Uterus (tissue), 4 donors: ENCODE data around the gene CNN2. TPM values are rescaled to one million over a fixed set of nuclear protein-coding genes. Genes with fewer than 3 reads are reported as not detected.

Source experiments
- DNase-seq, 2 donors: peaks; one replicate each; pipeline ENCODE4 v3.0.0-alpha.2; 2019 to 2020
- H3K27ac ChIP-seq, 2 donors: fragments of 200-600 bp; sonication (generic); 1 replicate in 1 of 2; 2 replicates in 1 of 2; pipeline ENCODE4 v1.5.1; 2016 to 2018
- H3K27me3 ChIP-seq, 2 donors: fragments of 200-600 bp; sonication (generic); one replicate each; pipeline ENCODE4 v1.5.1; 2018 to 2019; ENCODE audit warnings: control low read depth in 1 of 2
- H3K36me3 ChIP-seq, 2 donors: fragments of 200-600 bp; sonication (generic); one replicate each; pipeline ENCODE4 v1.5.1; 2019; ENCODE audit warnings: control low read depth in 1 of 2
- H3K4me1 ChIP-seq, 2 donors: fragments of 200-600 bp; sonication (generic); one replicate each; pipeline ENCODE4 v1.5.1; 2018 to 2019; ENCODE audit warnings: control low read depth in 1 of 2
- H3K4me3 ChIP-seq, 2 donors: fragments of 200-600 bp; sonication (generic); 1 replicate in 1 of 2; 2 replicates in 1 of 2; pipeline ENCODE4 v1.5.1; 2018 to 2019; ENCODE audit warnings: mild to moderate bottlenecking in 1 of 2
- H3K9me3 ChIP-seq, 2 donors: fragments of 200-600 bp; sonication (generic); one replicate each; pipeline ENCODE4 v1.5.1; 2019; ENCODE audit warnings: control low read depth in 1 of 2
- CTCF ChIP-seq, 4 experiments: fragments of 200-600 bp in 2 of 4; fragments of 450-650 bp in 2 of 4; sonication (generic) in 2 of 4; IDR thresholded peaks; one replicate each; pipeline ENCODE4 v1.5.1; 2016 to 2019; ENCODE audit warnings: antibody characterized with exemption in 4 of 4, mild to moderate bottlenecking in 2 of 4, moderate library complexity in 1 of 4
- POLR2A ChIP-seq, 2 donors: fragments of 450-650 bp; IDR thresholded peaks; one replicate each; pipeline ENCODE4 v1.6.1; 2016; ENCODE audit warnings: antibody characterized with exemption in 2 of 2, mild to moderate bottlenecking in 1 of 2, moderate library complexity in 1 of 2
- intact Hi-C: fragments of 100-400 bp; cut with DNase I; formaldehyde crosslinking; loops from one replicate; pipeline ENCODE4 v1.15.1; 2023; ENCODE audit warnings: low total_unique reads
- small RNA-seq: library from RNA; depleted of rRNA; stranded (forward); fragments of <200 nt; gene quantifications from one replicate; pipeline ENCODE3, GENCODE V24; 2016
- total RNA-seq, 4 donors: library from RNA; depleted of rRNA in 3 of 4; stranded (reverse); fragments of >200 nt in 3 of 4; gene quantifications; one replicate each; pipeline versions ENCODE4 v1.1.0 to v1.2.4, GENCODE V29; 2014 to 2023
- donor health status: DM: yes; HTN: yes; CAD: no.

Gene CNN2
- total RNA-seq, 4 donors from 2014 or later: 14.3 to 186 (median 88.5) TPM

- H3K27ac ChIP-seq: no peak overlapping the region
Measured at GRCh38 chr19:1087813-1088415, 61.5 kb downstream of the CNN2 start.

GRCh38 chr19:1088416-1089010 is 62.1 kb downstream of the CNN2 start:
- Histone ChIP-seq H3K27me3 (no peaks in the 10 kb centered on the region), H3K36me3 (no peaks in the 10 kb centered on the region), H3K4me1 (peaks cover 0 to under 1% of the 10 kb centered on the region in 2 donors), H3K4me3 (no peak overlapping the region), H3K9me3 (no peaks in the 10 kb centered on the region), H3K27ac (no peak overlapping the region)
- TF ChIP-seq POLR2A (IDR thresholded peaks at IDR 0.05) (no peak), CTCF (IDR thresholded peaks at IDR 0.05) (no peak)
- intact Hi-C loops: loop anchor here (10.0 kb wide), 1 partner anchor 54 kb away; no protein-coding TSS in a partner anchor
- no peak for DNase-seq

More at GRCh38 chr19:1087813-1088415, 61.5 kb downstream of the CNN2 start:
- intact Hi-C loops: loop anchor here (10.0 kb wide), 1 partner anchor 53 kb away; no protein-coding TSS in a partner anchor
- no peaks in the 10 kb centered on the region for H3K36me3 ChIP-seq
- TF ChIP-seq CTCF (IDR thresholded peaks at IDR 0.05): no peak
- TF ChIP-seq POLR2A (IDR thresholded peaks at IDR 0.05): no peak
- no peak overlapping the region for H3K4me3 ChIP-seq
- H3K9me3 ChIP-seq: no peaks in the 10 kb centered on the region
- no peaks in the 10 kb centered on the region for H3K27me3 ChIP-seq
- DNase-seq: no peak
- H3K4me1 ChIP-seq: peaks cover 0 to under 1% of the 10 kb centered on the region in 2 donors

Small RNA genes lying within 50 kb of the gene (small RNA-seq; reads per million reads assigned to genes)
- not detected for gene RNU6-2

Other genes starting within 250 kb of the CNN2 start
- 100 to 1,000 TPM in 2 of 4 donors, 10 to 100 TPM in 2; 45.0 to 278 (median 106) TPM for gene PTBP1, start 229.2 kb upstream of the CNN2 start, total RNA-seq
- 1 to 10 TPM in 1 of 4 donors, not detected in 3; 3.4 TPM for gene PLPPR3, start 204.7 kb upstream of the CNN2 start, total RNA-seq
- 1 to 10 TPM in 1 of 4 donors, under 1 TPM in 1, not detected in 2; 0.85 to 2.6 TPM for gene AZU1, start 198.8 kb upstream of the CNN2 start, total RNA-seq
- gene PRTN3, start 185.6 kb upstream of the CNN2 start, total RNA-seq: 1 to 10 TPM in 1 of 4 donors, not detected in 3; 2.9 TPM
- 1 to 10 TPM in 1 of 4 donors, not detected in 3; 3.4 TPM for gene ELANE, start 174.3 kb upstream of the CNN2 start, total RNA-seq
- 100 to 1,000 TPM in 1 of 4 donors, 10 to 100 TPM in 1, 1 to 10 TPM in 2; 3.2 to 233 (median 50.2) TPM for gene CFD, start 166.9 kb upstream of the CNN2 start, total RNA-seq
- 10 to 100 TPM; 12.0 to 69.1 (median 43.1) TPM for gene MED16, start 133.4 kb upstream of the CNN2 start, total RNA-seq
- not detected for gene RNU6-9, start 133.1 kb upstream of the CNN2 start, total RNA-seq
- 10 to 100 TPM in 3 of 4 donors, 1 to 10 TPM in 1; 5.3 to 38.2 (median 21.2) TPM for gene R3HDM4, start 113.4 kb upstream of the CNN2 start, total RNA-seq
- under 1 TPM in 1 of 4 donors, not detected in 3; 0.14 TPM for gene KISS1R, start 109.3 kb upstream of the CNN2 start, total RNA-seq
- gene ARID3A, start 100.6 kb upstream of the CNN2 start, total RNA-seq: 10 to 100 TPM in 1 of 4 donors, 1 to 10 TPM in 3; 1.3 to 22.0 (median 3.8) TPM
- gene WDR18, start 42.3 kb upstream of the CNN2 start, total RNA-seq: 10 to 100 TPM; 13.6 to 34.9 (median 17.3) TPM
- gene GRIN3B, start 26.2 kb upstream of the CNN2 start, total RNA-seq: under 1 TPM in 1 of 4 donors, not detected in 3; 0.48 TPM
- 100 to 1,000 TPM in 1 of 4 donors, 10 to 100 TPM in 3; 47.4 to 164 (median 56.9) TPM for gene TMEM259, start 5.5 kb upstream of the CNN2 start, total RNA-seq
- gene RNU6-2, start 5.1 kb upstream of the CNN2 start, total RNA-seq: not detected
- 10 to 100 TPM in 1 of 4 donors, 1 to 10 TPM in 2, under 1 TPM in 1; 0.59 to 10.4 (median 2.7) TPM for gene ABCA7, start 13.5 kb downstream of the CNN2 start, total RNA-seq
- gene ARHGAP45, start 40.6 kb downstream of the CNN2 start, total RNA-seq: 100 to 1,000 TPM in 1 of 4 donors, 1 to 10 TPM in 3; 4.1 to 154 (median 8.6) TPM
- gene POLR2E, start 68.8 kb downstream of the CNN2 start, total RNA-seq: 100 to 1,000 TPM in 1 of 4 donors, 10 to 100 TPM in 3; 13.6 to 112 (median 59.8) TPM
- 100 to 1,000 TPM in 3 of 4 donors, 10 to 100 TPM in 1; 68.2 to 357 (median 163) TPM for gene GPX4, start 77.4 kb downstream of the CNN2 start, total RNA-seq
- 100 to 1,000 TPM in 1 of 4 donors, 10 to 100 TPM in 1, 1 to 10 TPM in 2; 4.4 to 107 (median 10.7) TPM for gene SBNO2, start 147.7 kb downstream of the CNN2 start, total RNA-seq
- 10 to 100 TPM; 17.4 to 62.8 (median 43.3) TPM for gene STK11, start 179.2 kb downstream of the CNN2 start, total RNA-seq
- 1 to 10 TPM in 2 of 4 donors, under 1 TPM in 1, not detected in 1; 0.26 to 1.5 (median 1.0) TPM for gene CBARP, start 211.4 kb downstream of the CNN2 start, total RNA-seq
- 100 to 1,000 TPM in 2 of 4 donors, 10 to 100 TPM in 1, 1 to 10 TPM in 1; 4.7 to 164 (median 68.9) TPM for gene ATP5F1D, start 215.1 kb downstream of the CNN2 start, total RNA-seq
- 100 to 1,000 TPM in 1 of 4 donors, 10 to 100 TPM in 2, under 1 TPM in 1; 0.77 to 108 (median 15.0) TPM for gene MIDN, start 222.0 kb downstream of the CNN2 start, total RNA-seq
- gene CIRBP, start 242.7 kb downstream of the CNN2 start, total RNA-seq: 100 to 1,000 TPM; 235 to 950 (median 535) TPM
- 10 to 100 TPM in 2 of 4 donors, 1 to 10 TPM in 2; 2.1 to 24.3 (median 7.1) TPM for gene FAM174C, start 248.9 kb downstream of the CNN2 start, total RNA-seq